Smooth muscle cell (in vitro differentiated cells): ENCODE data around the gene GNB1. TPM values are rescaled to one million over a fixed set of nuclear protein-coding genes. Genes with fewer than 3 reads are reported as not detected.

Experiments used
- DNase-seq: peaks from one replicate; lab custom pipeline; 2025; ENCODE audit not compliant: unreplicated experiment; lab: John Stamatoyannopoulos, UW
- H2AFZ ChIP-seq: fragments of 200-600 bp; sonication (generic); 2 replicates; pipeline ENCODE4 v1.6.0; 2016; ENCODE audit warnings: antibody characterized with exemption, low read depth, mild to moderate bottlenecking
- H3F3A ChIP-seq: fragments of 200-600 bp; sonication (generic); 2 replicates; pipeline ENCODE4 v1.6.0; 2017; ENCODE audit warnings: antibody characterized with exemption, low read depth
- H3K27ac ChIP-seq: fragments of 200-600 bp; sonication (generic); 2 replicates; pipeline ENCODE4 v1.5.1; 2016; ENCODE audit warnings: low read depth, mild to moderate bottlenecking
- H3K27me3 ChIP-seq: fragments of 200-600 bp; sonication (generic); 2 replicates; pipeline ENCODE4 v1.6.1; 2016; ENCODE audit warnings: low read depth, mild to moderate bottlenecking
- H3K36me3 ChIP-seq: fragments of 200-600 bp; sonication (generic); 2 replicates; pipeline ENCODE4 v1.5.1; 2016; ENCODE audit warnings: low read depth
- H3K4me1 ChIP-seq: fragments of 200-600 bp; sonication (generic); 2 replicates; pipeline ENCODE4 v1.5.1; 2016; ENCODE audit warnings: low read depth
- H3K4me2 ChIP-seq: fragments of 200-600 bp; sonication (generic); 2 replicates; pipeline ENCODE4 v1.6.0; 2016; ENCODE audit warnings: mild to moderate bottlenecking
- H3K4me3 ChIP-seq: fragments of 200-600 bp; sonication (generic); 2 replicates; pipeline ENCODE4 v1.5.1; 2016; ENCODE audit warnings: mild to moderate bottlenecking
- H3K79me2 ChIP-seq: fragments of 200-600 bp; sonication (generic); 2 replicates; pipeline ENCODE4 v1.6.0; 2016; ENCODE audit warnings: low read depth, mild to moderate bottlenecking
- H3K9ac ChIP-seq: fragments of 200-600 bp; sonication (generic); 2 replicates; pipeline ENCODE4 v1.6.0; 2016; ENCODE audit warnings: low read depth
- H3K9me3 ChIP-seq: fragments of 200-600 bp; sonication (generic); replicated peaks from 2 replicates; pipeline ENCODE4 v1.5.1; 2016; ENCODE audit warnings: low read depth
- H4K20me1 ChIP-seq: fragments of 200-600 bp; sonication (generic); 2 replicates; pipeline ENCODE4 v1.6.0; 2016; ENCODE audit warnings: low read depth
- WGBS: methylation state at CpG from one replicate; pipeline ENCODE4 v1.1.7; 2016; ENCODE audit warnings: low lambda C conversion rate; 5-methylcytosine and 5-hydroxymethylcytosine counted together
- polyA plus RNA-seq: library from polyadenylated mRNA; unstranded; fragments of >200 nt; fragmentation: Nextera tagmentation; extraction: Ambion mirVana; gene quantifications from 2 replicates; pipeline ENCODE4 v1.2.1, GENCODE V29; 2016
- total RNA-seq: library from RNA; depleted of rRNA; stranded (reverse); fragments of >200 nt; gene quantifications from 2 replicates; pipeline ENCODE4 v1.2.3, GENCODE V29; 2014
- TF ChIP-seq, protein P1 (sequence below): fragments of 200-600 bp; sonication (generic); IDR thresholded peaks from 2 replicates; pipeline ENCODE4 v1.5.1; 2017; ENCODE audit warnings: borderline replicate concordance, mild to moderate bottlenecking, antibody characterized with exemption; ENCODE audit not compliant: insufficient read depth, poor library complexity, severe bottlenecking

GNB1 gene
- total and polyA plus RNA-seq, 2 experiments from 2014 or later: 208 to 293 TPM

DNA sequence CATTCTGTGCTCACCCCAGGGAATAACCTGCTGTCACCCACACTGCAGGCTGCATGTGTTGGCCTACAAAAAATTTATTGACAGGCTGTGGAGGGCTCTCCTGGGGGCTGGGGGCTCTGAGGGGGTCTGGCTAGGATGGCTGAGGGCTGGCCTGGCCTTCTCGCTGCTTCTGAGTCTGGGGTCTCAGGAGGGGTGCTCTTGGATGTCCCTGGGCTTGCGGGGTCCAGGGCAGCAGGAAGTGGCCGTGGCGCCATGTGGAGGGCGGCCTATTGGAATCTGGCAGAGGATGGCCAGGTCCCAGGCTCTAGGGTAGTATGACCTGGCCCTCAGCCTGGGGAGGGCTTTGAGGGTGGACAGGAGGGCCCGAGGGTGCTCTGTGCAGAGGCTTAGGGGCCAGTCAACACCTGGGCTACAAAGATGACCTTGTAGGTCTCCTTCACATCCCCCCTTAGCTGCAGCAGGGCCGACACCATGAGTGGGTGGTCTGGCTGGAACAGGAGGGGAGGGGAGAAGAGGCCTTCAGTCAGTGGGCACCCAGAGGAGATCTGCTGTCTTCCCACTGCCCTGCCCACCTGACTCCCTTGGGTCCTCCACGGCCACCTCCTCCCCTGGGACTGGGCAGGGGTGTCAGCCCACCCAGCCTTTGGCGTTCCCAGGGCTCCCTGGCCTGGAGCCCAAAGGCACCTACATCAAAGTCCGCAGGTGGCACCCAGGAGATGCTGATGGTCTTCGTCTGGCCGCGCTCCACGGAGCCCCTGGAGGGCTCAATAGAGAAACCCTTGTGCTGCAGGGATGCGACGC is 31.2 kb upstream of the GNB1 start:
- no peaks in the 10 kb centered on the region for H4K20me1 ChIP-seq
- WGBS: 97% methylated on average over 16 of the region's 16 CpGs
- TF ChIP-seq, protein P1, sequence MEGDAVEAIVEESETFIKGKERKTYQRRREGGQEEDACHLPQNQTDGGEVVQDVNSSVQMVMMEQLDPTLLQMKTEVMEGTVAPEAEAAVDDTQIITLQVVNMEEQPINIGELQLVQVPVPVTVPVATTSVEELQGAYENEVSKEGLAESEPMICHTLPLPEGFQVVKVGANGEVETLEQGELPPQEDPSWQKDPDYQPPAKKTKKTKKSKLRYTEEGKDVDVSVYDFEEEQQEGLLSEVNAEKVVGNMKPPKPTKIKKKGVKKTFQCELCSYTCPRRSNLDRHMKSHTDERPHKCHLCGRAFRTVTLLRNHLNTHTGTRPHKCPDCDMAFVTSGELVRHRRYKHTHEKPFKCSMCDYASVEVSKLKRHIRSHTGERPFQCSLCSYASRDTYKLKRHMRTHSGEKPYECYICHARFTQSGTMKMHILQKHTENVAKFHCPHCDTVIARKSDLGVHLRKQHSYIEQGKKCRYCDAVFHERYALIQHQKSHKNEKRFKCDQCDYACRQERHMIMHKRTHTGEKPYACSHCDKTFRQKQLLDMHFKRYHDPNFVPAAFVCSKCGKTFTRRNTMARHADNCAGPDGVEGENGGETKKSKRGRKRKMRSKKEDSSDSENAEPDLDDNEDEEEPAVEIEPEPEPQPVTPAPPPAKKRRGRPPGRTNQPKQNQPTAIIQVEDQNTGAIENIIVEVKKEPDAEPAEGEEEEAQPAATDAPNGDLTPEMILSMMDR: no peak
- H3K79me2 ChIP-seq: no peaks in the 10 kb centered on the region
- H3K36me3 ChIP-seq: no peaks in the 10 kb centered on the region
- DNase-seq: no peak
- no peak overlapping the region for H2AFZ ChIP-seq
- H3K4me1 ChIP-seq: peaks cover 7% of the 10 kb centered on the region
- H3K27ac ChIP-seq: no peak overlapping the region
- H3K4me2 ChIP-seq: no peak overlapping the region
- H3K27me3 ChIP-seq: no peaks in the 10 kb centered on the region
- no peaks in the 10 kb centered on the region for H3F3A ChIP-seq
- no peaks in the 10 kb centered on the region for H3K9me3 ChIP-seq
- no peak overlapping the region for H3K9ac ChIP-seq
- no peak overlapping the region for H3K4me3 ChIP-seq

DNA sequence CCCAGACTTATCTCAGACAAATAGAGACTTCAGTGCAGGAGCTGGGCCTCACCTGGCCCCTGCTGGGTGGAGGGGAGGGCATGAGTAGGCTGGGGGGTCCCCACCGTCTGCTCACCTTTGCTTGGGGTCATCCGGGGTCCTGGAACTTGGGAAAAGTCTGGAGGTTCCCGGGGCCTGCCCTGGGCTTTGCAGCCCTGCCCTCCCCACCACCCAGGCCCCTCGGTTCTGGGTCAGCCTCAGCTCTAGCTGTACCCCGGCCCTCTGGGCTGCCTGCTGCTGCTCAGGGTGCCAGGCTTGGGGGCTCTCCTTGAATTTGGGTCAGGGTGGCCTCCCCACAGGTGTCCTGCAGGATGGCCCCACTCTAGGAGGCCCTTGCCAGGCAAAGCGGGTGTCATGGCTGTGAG is 30.6 kb upstream of the GNB1 start:
- Histone ChIP-seq H3K4me3 (no peak overlapping the region), H3K4me2 (no peak overlapping the region), H4K20me1 (no peaks in the 10 kb centered on the region), H3K36me3 (no peaks in the 10 kb centered on the region), H2AFZ (no peak overlapping the region), H3K79me2 (no peaks in the 10 kb centered on the region), H3K9ac (no peak overlapping the region), H3K27me3 (no peaks in the 10 kb centered on the region), H3K4me1 (peaks cover 7% of the 10 kb centered on the region), H3K9me3 (no peaks in the 10 kb centered on the region), H3F3A (no peaks in the 10 kb centered on the region), H3K27ac (no peak overlapping the region)
- WGBS: 97% methylated on average over 4 of the region's 6 CpGs
- no peak for DNase-seq
- TF ChIP-seq, protein P1: no peak

DNA sequence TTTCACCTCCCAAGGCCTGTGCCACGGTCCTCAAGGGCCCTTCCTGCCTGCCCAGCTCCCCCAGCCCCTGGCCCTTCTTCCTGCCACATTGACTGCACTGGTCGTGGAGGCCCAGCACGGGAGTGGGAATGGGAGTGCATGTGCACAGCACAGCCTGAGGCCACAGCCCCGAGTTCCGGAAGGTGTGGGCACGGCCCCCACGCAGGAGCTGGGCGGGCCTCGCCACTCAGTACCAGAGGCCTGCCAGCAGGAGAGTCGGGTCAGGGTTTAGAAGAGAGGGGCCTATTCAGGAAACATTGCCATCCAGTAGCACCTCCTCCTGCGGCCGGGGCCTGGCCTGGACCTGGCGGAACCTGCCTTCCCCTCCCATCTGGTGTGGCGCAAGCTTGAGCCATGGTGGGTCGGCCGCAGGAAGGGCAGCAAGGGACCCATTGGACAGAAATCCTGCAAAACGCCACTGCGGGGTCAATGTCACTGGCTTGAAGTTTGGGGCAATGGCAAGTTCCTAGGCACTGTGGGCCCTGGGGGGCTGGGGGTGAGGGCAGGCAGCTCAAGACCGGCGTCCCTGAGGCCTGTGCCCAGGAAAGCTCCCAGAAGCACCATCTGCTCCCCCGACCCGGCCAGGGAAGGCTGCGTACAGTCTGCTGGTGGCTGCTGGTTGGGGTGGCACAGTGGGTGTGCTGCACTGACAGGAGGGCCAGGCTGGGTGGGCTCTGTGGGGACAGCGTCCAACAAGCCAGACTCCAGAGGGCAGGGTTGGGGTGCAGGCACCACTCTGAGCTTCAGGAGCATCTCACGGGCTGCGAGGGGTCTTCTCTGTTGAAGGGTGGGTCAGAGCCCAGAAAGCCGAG is 29.9 kb upstream of the GNB1 start:
- Histone ChIP-seq H3K4me3 (no peak overlapping the region), H3K79me2 (no peaks in the 10 kb centered on the region), H4K20me1 (no peaks in the 10 kb centered on the region), H3K27me3 (no peaks in the 10 kb centered on the region), H2AFZ (no peak overlapping the region), H3K9ac (no peak overlapping the region), H3K27ac (no peak overlapping the region), H3K9me3 (no peaks in the 10 kb centered on the region), H3K36me3 (no peaks in the 10 kb centered on the region), H3F3A (no peaks in the 10 kb centered on the region), H3K4me1 (peaks cover 7% of the 10 kb centered on the region), H3K4me2 (no peak overlapping the region)
- DNase-seq: no peak
- TF ChIP-seq, protein P1: no peak
- WGBS: 95% methylated on average over 25 of the region's 27 CpGs
